ENCODE results near the gene ARHGAP42. TPM values are rescaled to one million over a fixed set of nuclear protein-coding genes. Genes with fewer than 3 reads are reported as not detected.

The ARHGAP42 gene
- total and polyA plus RNA-seq, 10 of the 15 experiments (the other 5 are each of a cell fraction or from before 2014, with no cell fraction given): 1.8 to 6.3 (median 3.2) TPM

GRCh38 chr11:100930185-100930778 lies 243.2 kb downstream of the ARHGAP42 start:
- H3K36me3 ChIP-seq (ENCODE audit: control insufficient read depth in 2 of 2, insufficient read depth in 2 of 2, low read length in 1 of 2): no peaks in the 10 kb centered on the region
- DNase-seq (ENCODE audit: low read depth, low spot score) (no peak), FAIRE-seq (no peak), ATAC-seq (peak; percentile 55)
- no peak overlapping the region for H3K27ac ChIP-seq (ENCODE audit: control insufficient read depth, insufficient read depth)
- H3K4me1 ChIP-seq (ENCODE audit: control insufficient read depth, insufficient read depth, low read length): peaks cover 14% of the 10 kb centered on the region
- RAD21 ChIA-PET (ENCODE audit: unreplicated experiment): interaction anchor here (2.3 kb wide), 1 partner anchor 352 kb away, joined by 6 read pairs; no protein-coding TSS in a partner anchor
- no peaks in the 10 kb centered on the region for H3K27me3 ChIP-seq (replicated peaks in 1 of 2; ENCODE audit: control insufficient read depth in 2 of 2, insufficient read depth in 2 of 2, low read length in 1 of 2)
- BruUV-seq (replicated peaks): no TSS peak
- POLR2A ChIA-PET: no interaction called here
- no peak overlapping the region for H3K9ac ChIP-seq (ENCODE audit: control insufficient read depth, insufficient read depth, low read length)
- no peaks in the 10 kb centered on the region for H4K20me1 ChIP-seq (ENCODE audit: control insufficient read depth, insufficient read depth)
- TF ChIP-seq RAD21 (IDR thresholded peaks at IDR 0.05; ENCODE audit: insufficient read depth, low read depth, low read length): peak; percentile 75
- peak; percentile 44; the same call in 1 of the 2 replicates for TF ChIP-seq SMC3 (IDR thresholded peaks at IDR 0.05; ENCODE audit: borderline replicate concordance, low read length)
- peak; percentile 39 to 59 (median 55); a peak in 5 of 6 replicates for TF ChIP-seq CTCF (IDR thresholded peaks at IDR 0.05 in 2 of 3, conservative IDR thresholded peaks at IDR 0.05 in 1 of 3; ENCODE audit: control insufficient read depth in 2 of 3, extremely low read depth in 1 of 3, insufficient read depth in 1 of 3, low read depth in 3 of 3, low read length in 3 of 3)
- TF ChIP-seq ZBTB4 (CRISPR knock-in tag; IDR thresholded peaks at IDR 0.05): no peak
- TF ChIP-seq ASH2L (IDR thresholded peaks at IDR 0.05; ENCODE audit: borderline replicate concordance, low read depth): no peak
- no peak for TF ChIP-seq FOS (IDR thresholded peaks at IDR 0.05; ENCODE audit: borderline replicate concordance, extremely low read depth, insufficient read length)
- no peak overlapping the region for H2AFZ ChIP-seq (ENCODE audit: control insufficient read depth, low read depth, low read length)
- in situ Hi-C loops (cut with MboI): loop anchor here (5.0 kb wide), 2 partner anchors 78 to 353 kb away; no protein-coding TSS in a partner anchor
- CTCF ChIA-PET: interaction anchor here (0.6 to 3.8 kb wide), 11 partner anchors 7 to 352 kb away, joined by 3 to 38 read pairs (median 4); no protein-coding TSS in a partner anchor
- SMC1A ChIA-PET (ENCODE audit: uncharacterized antibody, unreplicated experiment): interaction anchor here (0.6 to 3.5 kb wide), 5 partner anchors 246 to 844 kb away, joined by 3 to 14 read pairs (median 3); no protein-coding TSS in a partner anchor
- intact Hi-C loops (cut with micrococcal nuclease; ENCODE audit: unreplicated experiment): loop anchor here (1.0 to 2.0 kb wide), 4 partner anchors 67 to 354 kb away; no protein-coding TSS in a partner anchor
- peak overlapping the region; percentile 10; the same call in 1 of the 2 replicates for H3K4me2 ChIP-seq (ENCODE audit: control insufficient read depth, insufficient read depth)
- WGBS (ENCODE audit: insufficient coverage, insufficient replicate concordance, low lambda C conversion rate, missing lambda C conversion rate): 43% methylated on average over 5 of the region's 5 CpGs
- H3K4me3 ChIP-seq: no peak overlapping the region
- H3K9me3 ChIP-seq (replicated peaks; ENCODE audit: control insufficient read depth, insufficient read depth, low read length): no peaks in the 10 kb centered on the region
- no peaks in the 10 kb centered on the region for H3K79me2 ChIP-seq (ENCODE audit: control insufficient read depth, insufficient read depth, low read length)

Measured in GM12878 (cell line).